HG02943 (cell line): Measurements from ENCODE around the gene MAGI2.

Experiments used
- ATAC-seq: cut with Tn5 transposase; IDR thresholded peaks from one replicate; pipeline ENCODE4 v1.9.1; 2021; ENCODE audit warnings: mild to moderate bottlenecking, low read depth, moderate library complexity; ENCODE audit not compliant: unreplicated experiment

The MAGI2 gene

GRCh38 chr7:79398138-79398749 lies 55.2 kb downstream of the MAGI2 start:
- no peak for ATAC-seq

- ATAC-seq, result no peak
These were observed 66.6 kb downstream of the MAGI2 start for GRCh38 chr7:79386688-79387422.

GRCh38 chr7:79381921-79382320 lies 71.5 kb downstream of the MAGI2 start:
- ATAC-seq, result no peak

GRCh38 chr7:79377097-79377496 lies 76.4 kb downstream of the MAGI2 start:
- ATAC-seq, result no peak

GRCh38 chr7:79376299-79377025 lies 77.0 kb downstream of the MAGI2 start:
- ATAC-seq, result no peak

GRCh38 chr7:79361214-79361613 lies 92.3 kb downstream of the MAGI2 start:
- no peak for ATAC-seq

- ATAC-seq, result no peak
These were observed 93.6 kb downstream of the MAGI2 start for GRCh38 chr7:79359827-79360226.

GRCh38 chr7:79357101-79357500 lies 96.4 kb downstream of the MAGI2 start:
- ATAC-seq, result no peak

- no peak for ATAC-seq
These were observed 99.6 kb downstream of the MAGI2 start for GRCh38 chr7:79353720-79354468.

- no peak for ATAC-seq
These were observed 101.1 kb downstream of the MAGI2 start for GRCh38 chr7:79352323-79352722.

- no peak for ATAC-seq
These were observed 106.1 kb downstream of the MAGI2 start for GRCh38 chr7:79347351-79347750.

- ATAC-seq, result no peak
These were observed 111.6 kb downstream of the MAGI2 start for GRCh38 chr7:79341902-79342301.

GRCh38 chr7:79340212-79340611 lies 113.3 kb downstream of the MAGI2 start:
- no peak for ATAC-seq

GRCh38 chr7:79339208-79339925 lies 114.1 kb downstream of the MAGI2 start:
- no peak for ATAC-seq

- ATAC-seq, result no peak
These were observed 115.8 kb downstream of the MAGI2 start for GRCh38 chr7:79337717-79338116.

- no peak for ATAC-seq
These were observed 118.6 kb downstream of the MAGI2 start for GRCh38 chr7:79334841-79335240.

GRCh38 chr7:79334334-79334733 lies 119.1 kb downstream of the MAGI2 start:
- no peak for ATAC-seq

- no peak for ATAC-seq
These were observed 121.4 kb downstream of the MAGI2 start for GRCh38 chr7:79332091-79332490.

- no peak for ATAC-seq
These were observed 124.0 kb downstream of the MAGI2 start for GRCh38 chr7:79329464-79329863.

- ATAC-seq, result no peak
These were observed 132.6 kb downstream of the MAGI2 start for GRCh38 chr7:79320741-79321473.
